GM19193 (cell line): Measurements from ENCODE around the gene CAVIN1.

Experiments used
- POLR2A ChIP-seq: IDR thresholded peaks from 4 replicates; pipeline ENCODE4 v1.6.1; 2011; ENCODE audit not compliant: insufficient read depth, insufficient read length; ENCODE audit errors: extremely low read depth

CAVIN1 gene

GRCh38 chr17:42411905-42412679 lies 11.0 kb downstream of the CAVIN1 start:
- TF ChIP-seq POLR2A, result no peak

DNA sequence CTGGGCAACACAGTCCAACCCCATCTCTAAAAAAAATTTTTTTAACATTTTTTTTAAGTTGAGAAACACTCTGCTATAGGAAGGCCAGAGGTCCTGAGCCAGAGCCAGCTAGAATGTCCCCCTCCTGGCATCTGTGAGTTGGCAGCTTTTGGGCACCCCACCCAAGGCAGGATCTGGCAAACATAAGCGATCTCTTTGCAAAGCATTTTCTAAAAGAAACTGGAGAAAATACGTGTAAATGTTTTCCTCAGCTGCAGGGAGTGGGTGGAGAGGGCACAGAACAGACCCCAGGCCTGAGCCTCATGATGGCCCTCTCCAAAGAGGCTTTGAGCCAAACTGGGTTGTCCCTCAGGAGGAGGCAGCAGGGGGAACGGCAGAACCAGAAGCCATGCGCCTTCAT lies 11.7 kb downstream of the CAVIN1 start:
- no peak for TF ChIP-seq POLR2A

DNA sequence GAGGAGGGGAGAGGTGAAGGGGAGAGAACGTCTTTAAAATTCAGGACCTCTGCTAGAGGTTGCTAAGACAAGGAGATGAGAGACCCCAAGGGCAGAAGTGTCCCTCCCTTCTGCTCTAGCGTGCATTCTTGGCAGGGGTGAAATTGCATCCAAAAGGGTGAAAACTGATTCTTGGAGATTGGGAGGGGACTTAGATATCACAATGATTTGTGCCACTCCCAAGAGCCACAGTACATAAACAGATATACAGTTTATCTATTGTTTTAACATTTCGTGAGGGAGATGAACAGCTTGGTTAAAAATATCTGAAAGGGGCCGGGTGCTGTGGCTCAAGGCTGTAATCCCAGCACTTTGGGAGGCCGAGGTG lies 12.8 kb downstream of the CAVIN1 start:
- TF ChIP-seq POLR2A, result no peak

- no peak for TF ChIP-seq POLR2A
These were observed 13.3 kb downstream of the CAVIN1 start for GRCh38 chr17:42409523-42410318.

- no peak for TF ChIP-seq POLR2A
These were observed 15.0 kb downstream of the CAVIN1 start for GRCh38 chr17:42408061-42408460.

DNA sequence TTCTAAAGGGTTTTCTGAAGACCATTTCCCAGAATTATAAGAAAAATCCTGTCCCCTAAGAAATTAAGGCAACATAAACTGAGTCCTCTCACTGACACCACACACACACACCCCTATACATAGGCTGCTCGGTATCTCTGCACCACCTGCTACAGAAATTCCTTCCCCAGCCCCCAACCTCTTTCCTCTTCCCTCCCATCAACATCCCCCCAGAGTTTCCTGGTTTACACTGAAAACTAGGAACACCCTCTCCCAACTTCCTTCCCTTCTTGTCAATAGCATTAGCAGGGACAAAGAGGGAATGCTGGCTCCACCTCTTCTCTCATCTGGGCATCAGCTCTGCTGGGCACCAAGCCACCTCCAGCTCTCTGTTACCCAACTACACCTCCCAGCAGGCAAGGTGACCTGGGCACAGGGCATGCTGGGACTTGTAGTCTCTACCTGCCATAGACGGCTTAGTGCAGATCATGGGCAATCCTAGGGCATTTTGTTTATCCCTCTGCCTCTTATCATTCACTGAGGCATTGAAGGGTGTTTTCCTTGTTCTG lies 15.7 kb downstream of the CAVIN1 start:
- no peak for TF ChIP-seq POLR2A

DNA sequence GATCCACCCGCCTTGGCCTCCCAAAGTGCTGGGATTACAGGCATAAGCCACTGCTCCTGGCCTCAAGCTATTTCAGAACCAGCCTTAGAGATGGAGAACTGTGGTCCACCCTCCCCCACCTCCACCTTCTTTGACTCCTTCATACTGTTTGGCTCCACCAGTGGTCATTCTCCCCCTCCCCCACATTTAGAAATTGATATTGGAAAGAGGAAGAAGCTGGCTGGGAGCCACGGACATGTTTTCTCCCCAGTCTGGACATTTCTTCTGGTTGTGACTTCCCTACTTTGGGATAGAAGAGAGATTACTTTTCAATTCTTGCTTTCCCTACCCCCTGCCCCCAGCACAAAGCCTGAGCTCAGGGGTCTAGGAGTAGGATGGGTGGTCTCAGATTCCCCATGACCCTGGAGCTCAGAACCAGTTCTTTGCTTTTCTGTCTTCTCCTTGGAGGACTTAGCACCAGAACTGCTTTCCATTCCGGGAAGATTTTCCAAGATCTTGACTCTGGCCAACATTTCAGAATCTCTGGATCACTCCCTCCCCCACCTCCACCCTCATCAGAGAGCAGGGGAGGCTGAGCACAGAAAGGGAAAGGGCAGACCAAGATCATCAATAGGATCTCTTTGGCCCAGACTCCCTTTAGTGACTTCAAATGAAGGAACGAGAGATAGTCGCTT lies 16.3 kb downstream of the CAVIN1 start:
- no peak for TF ChIP-seq POLR2A

DNA sequence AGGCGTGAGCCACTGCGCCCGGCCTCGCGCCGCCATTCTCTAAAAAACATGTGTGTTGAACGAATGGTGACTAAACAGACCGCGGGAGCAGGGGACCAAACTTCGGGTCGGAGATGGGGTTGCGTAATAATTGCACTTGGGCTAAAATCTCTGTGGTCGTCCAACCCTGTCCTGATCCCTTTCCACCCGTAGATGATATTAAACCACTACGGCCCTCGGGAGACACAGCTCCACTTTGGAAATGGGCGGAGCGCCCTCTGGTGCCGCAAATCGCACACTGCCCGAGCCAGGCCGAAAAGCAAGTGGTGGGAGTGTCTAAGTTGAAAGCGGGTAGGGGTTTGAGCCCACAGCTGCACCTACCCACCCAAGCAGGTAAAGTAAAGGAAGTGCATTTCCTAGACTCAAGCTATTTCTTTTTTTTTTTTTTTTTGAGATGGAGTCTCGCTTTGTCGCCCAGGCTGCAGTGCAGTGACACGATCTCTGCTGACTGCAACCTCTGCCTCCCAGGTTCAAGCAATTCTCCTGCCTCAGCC lies 17.0 kb downstream of the CAVIN1 start:
- no peak for TF ChIP-seq POLR2A

GRCh38 chr17:42405076-42405475 lies 18.0 kb downstream of the CAVIN1 start:
- no peak for TF ChIP-seq POLR2A

- TF ChIP-seq POLR2A, result no peak
These were observed 18.6 kb downstream of the CAVIN1 start for GRCh38 chr17:42404326-42405055.

GRCh38 chr17:42403150-42403549 lies 19.9 kb downstream of the CAVIN1 start:
- TF ChIP-seq POLR2A, result no peak

GRCh38 chr17:42402117-42402516 lies 20.9 kb downstream of the CAVIN1 start:
- no peak for TF ChIP-seq POLR2A

DNA sequence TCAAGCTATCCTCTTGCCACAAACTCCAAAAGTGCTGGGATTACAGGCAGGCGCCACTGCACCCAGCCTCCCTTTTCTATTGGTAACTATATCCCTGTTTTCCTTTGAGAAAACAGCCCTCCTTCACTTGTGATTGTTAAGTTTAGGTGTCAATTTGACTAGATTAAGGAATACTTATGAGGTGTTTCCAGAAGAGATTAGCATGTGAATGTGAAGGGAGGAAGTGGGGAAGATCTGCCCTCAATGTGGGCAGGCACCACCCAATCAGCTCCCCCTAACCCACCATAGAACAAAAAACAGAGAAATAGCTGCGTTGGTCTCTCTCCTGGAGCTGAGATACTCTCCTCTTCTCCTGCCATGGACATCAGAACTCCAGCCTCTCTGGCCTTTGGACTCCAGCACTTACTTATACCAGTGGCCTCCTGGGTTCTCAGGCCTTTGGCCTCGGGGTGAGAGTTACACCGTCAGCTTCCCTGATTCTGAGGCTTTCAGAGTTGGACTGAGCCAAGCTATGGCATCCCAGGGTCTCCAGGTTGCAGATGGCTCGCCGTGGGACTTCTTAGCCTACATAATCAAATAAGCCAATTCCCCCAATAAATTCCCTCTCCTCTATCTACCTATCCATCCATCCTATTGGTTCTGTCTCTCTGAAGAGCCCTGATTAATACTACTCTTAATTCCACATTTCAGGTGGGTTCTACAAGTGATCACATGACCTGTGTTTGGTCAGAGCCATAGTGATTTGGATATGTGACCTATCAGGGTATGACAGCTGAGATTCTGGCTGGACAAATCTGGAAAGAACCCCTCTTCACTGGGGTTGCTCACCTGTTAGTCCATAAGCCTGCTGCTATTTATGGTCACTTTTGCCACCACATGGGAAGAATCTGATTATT lies 22.9 kb downstream of the CAVIN1 start:
- TF ChIP-seq POLR2A, result no peak
